ENCODE data around the gene SCFD2. TPM values are rescaled to one million over a fixed set of nuclear protein-coding genes. Genes with fewer than 3 reads are reported as not detected.

The SCFD2 gene
- total and polyA plus RNA-seq, 2 of the 8 experiments (the other 6 are each of a cell fraction or from before 2014, with no cell fraction given): 6.2 to 10.2 TPM

DNA sequence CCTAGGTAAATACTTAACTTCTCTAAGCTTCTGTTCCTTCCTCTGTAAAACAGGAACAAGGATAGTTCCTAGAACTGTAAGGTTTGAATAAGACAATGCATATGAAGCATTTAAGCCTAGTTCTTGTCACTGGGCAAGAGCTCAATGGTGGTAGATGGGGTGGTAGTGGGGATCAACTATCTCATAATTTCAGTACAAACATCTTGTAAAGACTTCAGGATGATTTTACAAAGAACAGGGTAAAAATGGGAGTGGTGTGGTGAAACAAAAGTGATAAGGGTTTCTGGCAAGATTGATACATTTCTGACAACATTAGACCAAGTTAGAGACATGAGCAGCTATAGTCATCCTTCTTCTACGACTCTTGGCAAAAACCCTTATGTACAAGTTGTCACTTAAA lies 137.8 kb downstream of the SCFD2 start:
- Histone ChIP-seq H3K9ac (replicated peaks in 1 of 4; ENCODE audit: extremely low read depth in 1 of 4, low read depth in 3 of 4, low read length in 3 of 4) (no peak overlapping the region), H2AK5ac (ENCODE audit: low read depth, low read length) (no peak overlapping the region), H3K4me2 (ENCODE audit: insufficient read depth in 1 of 2, low read depth in 2 of 2, low read length in 2 of 2) (no peak overlapping the region), H2BK20ac (ENCODE audit: low read length) (no peak overlapping the region), H2BK120ac (replicated peaks; ENCODE audit: low read depth, low read length) (no peak overlapping the region), H2BK5ac (ENCODE audit: low read depth, low read length) (no peak overlapping the region), H3K4me1 (replicated peaks in 1 of 4; ENCODE audit: control insufficient read depth in 3 of 4, insufficient read depth in 4 of 4, low read length in 3 of 4) (no peaks in the 10 kb centered on the region), H3K9me3 (ENCODE audit: insufficient read depth in 2 of 2, low read depth in 1 of 2, low read length in 1 of 2) (no peaks in the 10 kb centered on the region), H2BK12ac (ENCODE audit: low read depth, low read length) (no peak overlapping the region), H3K36me3 (ENCODE audit: control insufficient read depth in 2 of 4, insufficient read depth in 4 of 4, low read length in 3 of 4) (no peaks in the 10 kb centered on the region), H2AFZ (ENCODE audit: low read length) (no peak overlapping the region), H4K5ac (ENCODE audit: insufficient read length, low read depth, low read length) (no peak overlapping the region), H3K23me2 (ENCODE audit: low read depth, low read length) (no peaks in the 10 kb centered on the region), H3K79me2 (ENCODE audit: control insufficient read depth in 1 of 2, insufficient read depth in 2 of 2, low read length in 2 of 2) (no peaks in the 10 kb centered on the region), H4K8ac (ENCODE audit: extremely low read depth, insufficient read depth, low read length) (no peak overlapping the region), H3K79me1 (ENCODE audit: low read depth, low read length) (no peaks in the 10 kb centered on the region), H3K4ac (replicated peaks; ENCODE audit: insufficient read length, low read depth, low read length) (no peak overlapping the region), H3K4me3 (ENCODE audit: extremely low read depth in 1 of 4, insufficient read depth in 2 of 4, low read depth in 3 of 4, low read length in 4 of 4) (no peak overlapping the region), H3K27me3 (replicated peaks in 1 of 4; ENCODE audit: control insufficient read depth in 3 of 4, extremely low read depth in 1 of 4, insufficient read depth in 3 of 4, low read length in 3 of 4) (no peaks in the 10 kb centered on the region), H2BK15ac (ENCODE audit: low read length) (no peak overlapping the region), H3K27ac (ENCODE audit: low read depth, low read length) (no peak overlapping the region), H3K18ac (ENCODE audit: extremely low read depth, low read length) (no peak overlapping the region), H3K23ac (ENCODE audit: insufficient read length) (no peak overlapping the region), H3K56ac (replicated peaks; ENCODE audit: insufficient read length, low read depth, low read length) (no peak overlapping the region), H3K14ac (ENCODE audit: insufficient read length) (no peak overlapping the region), H4K20me1 (replicated peaks in 1 of 2; ENCODE audit: control insufficient read depth in 1 of 2, insufficient read depth in 2 of 2, low read length in 2 of 2) (no peaks in the 10 kb centered on the region), H4K91ac (replicated peaks; ENCODE audit: insufficient read length, low read length) (no peak overlapping the region)
- CTCF ChIA-PET (ENCODE audit: partially characterized antibody): no interaction called here
- 85% methylated on average over 1 of the region's 1 CpG; no CpG with 5 or more reads in 1 of the 2 experiments for WGBS, 2 experiments (ENCODE audit: extremely low coverage in 1 of 2, insufficient coverage in 1 of 2, insufficient read length in 1 of 2, insufficient replicate concordance in 2 of 2, low coverage in 1 of 2, low lambda C conversion rate in 2 of 2, missing lambda C conversion rate in 1 of 2)
- DNase-seq (ENCODE audit: low read depth in 1 of 2, low spot score in 2 of 2) (no peak), FAIRE-seq (no peak)
- POLR2A ChIA-PET (ENCODE audit: partially characterized antibody): no interaction called here
- TF ChIP-seq HDAC6 (IDR thresholded peaks at IDR 0.05; ENCODE audit: low read depth, low read length) (no peak), SAP30 (IDR thresholded peaks at IDR 0.05; ENCODE audit: insufficient read depth, insufficient replicate concordance, low read length) (no peak), RXRA (IDR thresholded peaks at IDR 0.05; ENCODE audit: insufficient read depth, low read depth, low read length) (no peak), SP1 (IDR thresholded peaks at IDR 0.05; ENCODE audit: low read depth, low read length) (no peak), CREB1 (IDR thresholded peaks at IDR 0.05) (no peak), KDM1A (IDR thresholded peaks at IDR 0.05; ENCODE audit: borderline replicate concordance, low read length) (no peak), SP2 (IDR thresholded peaks at IDR 0.05; ENCODE audit: low read length) (no peak), CHD1 (IDR thresholded peaks at IDR 0.05; ENCODE audit: low read depth, low read length) (no peak), SUZ12 (IDR thresholded peaks at IDR 0.05; ENCODE audit: low read length) (no peak), EP300 (IDR thresholded peaks at IDR 0.05; ENCODE audit: borderline replicate concordance in 1 of 2, low read depth in 2 of 2, low read length in 2 of 2) (no peak), RFX5 (IDR thresholded peaks at IDR 0.05; ENCODE audit: borderline replicate concordance, low read depth, low read length) (no peak), EGR1 (IDR thresholded peaks at IDR 0.05; ENCODE audit: borderline replicate concordance, low read depth, low read length) (no peak), POLR2A (IDR thresholded peaks at IDR 0.05; ENCODE audit: control extremely low read depth in 1 of 2, low read depth in 2 of 2, low read length in 2 of 2) (no peak)

Measured in H1 (cell line).